Activated naive CD4-positive, alpha-beta T cell treated with anti-CD3 and anti-CD28 coated beads, Interleukin-2, amount 50 U/mL, for 16 hours (primary cell): ENCODE measurements around the gene GALNT7.
A peak's percentile ranks its signal among the peaks of the same experiment; 100 is the strongest.

Experiments
- DNase-seq: peaks from one replicate; pipeline ENCODE4 v3.0.0-alpha.2; 2020

Gene GALNT7

DNA sequence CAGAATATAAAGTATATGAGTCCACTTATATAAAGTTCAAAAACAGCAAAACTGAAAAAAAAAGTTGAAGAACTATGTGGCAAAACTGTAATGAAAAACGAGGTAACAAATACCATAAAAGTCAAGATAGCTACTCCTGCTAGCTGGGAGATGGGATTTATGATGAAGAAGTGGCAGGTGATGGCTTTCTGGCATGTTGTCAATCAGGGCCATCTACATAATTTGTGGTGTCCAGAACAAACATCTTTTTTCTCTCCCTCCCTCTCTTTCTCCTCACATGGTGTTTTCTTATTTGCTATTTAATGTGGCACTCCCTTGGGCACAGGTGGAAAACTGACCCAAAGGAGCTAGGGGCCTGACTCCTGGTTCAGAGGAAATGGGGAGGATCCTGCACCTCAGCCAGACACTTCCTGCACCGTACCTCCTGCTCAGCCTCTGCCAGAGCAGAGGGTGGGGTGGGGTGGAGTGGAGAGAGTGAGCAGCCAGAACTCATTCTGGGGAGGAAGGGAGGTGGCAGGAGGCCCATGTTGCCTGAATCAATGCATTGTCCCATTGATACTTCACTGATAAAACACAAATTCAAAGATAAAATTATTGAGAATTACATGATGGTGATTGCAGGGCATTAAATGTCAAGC, 196.9 kb downstream of the GALNT7 start:
- no peak for DNase-seq

DNA sequence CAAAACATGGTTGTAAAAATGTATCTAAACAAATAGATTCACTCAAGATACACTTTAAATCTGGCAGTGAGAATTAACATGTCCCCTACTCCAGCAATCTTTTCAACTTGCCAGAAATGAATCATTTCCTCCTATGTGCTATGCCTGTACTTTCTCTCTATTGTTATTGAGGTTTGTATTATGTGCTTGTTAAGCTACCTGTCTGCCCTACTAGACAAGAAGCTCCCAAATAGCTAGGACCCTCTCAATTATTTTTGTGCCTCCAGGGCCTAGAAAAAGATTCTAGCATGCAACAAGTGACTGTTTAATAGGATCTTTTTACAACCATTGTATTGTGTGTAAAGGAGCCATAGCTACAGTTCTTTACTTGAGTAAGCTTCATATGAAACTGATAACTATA, 198.7 kb downstream of the GALNT7 start:
- DNase-seq: no peak

DNA sequence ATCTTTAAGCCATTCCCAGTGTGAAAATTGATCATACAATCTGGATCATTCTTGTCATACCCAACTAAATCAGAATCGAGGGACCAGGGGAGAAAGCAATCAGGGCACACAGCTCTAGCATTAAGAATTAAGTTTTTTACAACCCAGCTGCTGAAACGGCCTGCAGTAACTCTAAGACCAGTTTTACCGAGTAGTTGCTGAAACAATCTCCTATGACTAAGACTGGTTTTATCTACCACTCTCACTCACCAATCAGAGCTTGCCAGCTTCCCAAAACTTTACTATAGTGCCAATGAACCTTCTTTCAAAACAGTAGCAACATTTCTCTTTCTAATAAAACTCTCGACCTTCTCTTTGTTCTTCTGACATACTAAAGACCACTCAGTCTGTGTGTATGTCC, 199.3 kb downstream of the GALNT7 start:
- no peak for DNase-seq

DNA sequence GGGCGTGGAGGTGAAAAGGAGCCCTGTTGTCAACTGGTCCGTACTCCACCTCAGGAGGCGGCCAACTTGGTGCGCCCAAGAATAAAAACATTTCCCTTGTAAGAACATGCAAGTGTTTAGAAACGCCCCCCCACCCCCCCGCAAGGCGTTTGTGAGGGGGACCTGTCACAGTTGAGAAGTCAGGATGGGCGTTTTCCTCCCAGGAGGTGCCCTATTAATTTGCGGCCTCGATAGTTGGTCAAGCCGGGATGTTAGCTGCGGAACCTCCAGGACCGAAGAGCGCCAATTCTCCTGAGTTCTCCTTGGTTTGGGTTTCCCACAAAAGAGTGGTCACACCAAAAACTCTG, 201.5 kb downstream of the GALNT7 start:
- DNase-seq: peak; percentile 68

DNA sequence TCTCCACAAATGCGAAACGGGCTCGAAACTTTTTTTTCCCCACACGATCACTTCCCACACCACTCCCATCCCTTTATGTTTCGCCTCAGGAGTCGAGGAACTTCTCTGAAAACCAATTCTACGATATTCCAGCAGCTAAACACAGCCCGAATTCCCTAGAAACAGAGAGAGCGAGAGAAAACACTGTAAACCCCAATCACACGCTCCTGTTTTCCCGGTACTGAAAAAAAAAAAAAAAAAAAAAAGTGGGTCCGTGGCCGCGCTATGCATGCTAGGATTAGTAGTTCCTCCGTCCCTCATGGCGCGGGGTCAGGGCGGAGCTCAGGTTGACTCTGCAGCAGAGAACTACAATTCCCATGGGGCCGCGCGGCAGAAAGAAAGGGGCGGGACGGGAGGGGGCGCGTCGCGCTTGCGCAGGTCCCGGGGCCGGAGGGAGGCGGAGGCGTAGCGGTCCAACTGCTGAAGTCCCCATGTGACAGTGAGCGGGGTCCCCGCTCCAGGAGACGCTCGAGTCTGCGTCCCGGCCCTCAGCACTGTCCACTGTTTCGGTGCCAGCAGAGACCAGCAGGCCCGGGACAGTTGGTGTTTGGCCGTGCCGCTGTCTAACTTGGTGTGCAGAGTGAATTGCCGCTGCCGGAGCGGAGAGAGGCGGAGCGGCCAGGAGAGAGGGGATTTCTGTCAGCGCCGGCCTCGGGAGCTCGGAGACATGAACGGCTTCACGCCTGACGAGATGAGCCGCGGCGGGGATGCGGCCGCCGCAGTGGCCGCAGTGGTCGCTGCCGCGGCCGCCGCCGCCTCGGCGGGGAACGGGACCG, 202.1 kb downstream of the GALNT7 start, which contains the start of gene SAP30:
TSS of gene SAP30 (plus strand) at position 478 of the 815 bp plus-strand sequence. CDS start at position 707, 229 bp downstream.
- DNase-seq: peak; percentile 96

DNA sequence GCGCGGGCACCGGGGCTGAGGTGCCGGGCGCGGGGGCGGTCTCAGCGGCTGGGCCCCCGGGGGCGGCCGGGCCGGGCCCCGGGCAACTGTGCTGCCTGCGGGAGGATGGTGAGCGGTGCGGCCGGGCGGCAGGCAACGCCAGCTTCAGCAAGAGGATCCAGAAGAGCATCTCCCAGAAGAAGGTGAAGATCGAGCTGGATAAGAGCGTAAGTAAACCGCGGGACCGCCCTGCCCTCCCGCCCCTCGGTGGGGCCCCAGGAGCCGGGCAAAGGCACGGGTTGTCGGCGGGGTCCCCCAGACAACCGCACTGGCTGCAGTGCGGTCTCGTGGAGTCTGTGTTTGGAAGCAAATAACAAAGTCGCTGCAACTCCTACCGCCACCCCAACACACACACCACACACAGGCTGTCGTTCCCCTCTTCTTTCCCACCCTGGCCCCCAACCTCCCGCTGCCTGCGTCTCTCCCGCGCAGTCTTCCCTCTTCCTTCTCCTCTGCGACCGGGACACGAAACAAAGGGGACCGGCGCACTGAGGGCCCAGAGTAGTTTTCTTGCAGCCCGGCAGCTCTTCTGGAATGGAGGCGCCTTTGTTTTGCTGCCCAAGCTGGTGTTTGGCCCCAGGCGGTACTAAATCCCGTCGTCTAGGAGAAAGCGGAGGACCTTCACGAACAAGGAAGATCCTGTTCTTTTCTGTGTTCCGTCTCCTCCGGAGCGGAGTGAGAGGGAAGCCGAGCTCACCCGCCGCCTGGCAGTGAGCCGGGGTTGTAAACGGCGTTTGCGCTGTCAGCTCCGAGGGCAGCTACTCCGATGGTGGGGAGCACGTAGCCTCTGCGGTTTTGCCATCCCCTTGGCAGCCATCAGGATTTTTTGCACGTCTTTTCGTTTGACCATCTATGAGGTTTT, 202.9 kb downstream of the GALNT7 start:
- DNase-seq: peak; percentile 38
